ENCODE data around the gene CD7. TPM values are rescaled to one million over a fixed set of nuclear protein-coding genes. Genes with fewer than 3 reads are reported as not detected.

Gene CD7
- total and polyA plus RNA-seq, 2 donors (not counting 1 experiment from before 2014, with no cell fraction given), result 0.67 to 1.3 TPM

- Histone ChIP-seq H3K9ac (ENCODE audit: low read length) (no peak overlapping the region), H3K27me3 (replicated peaks in 1 of 4; ENCODE audit: control extremely low read depth in 1 of 4, control insufficient read depth in 3 of 4, insufficient read depth in 4 of 4, low read length in 3 of 4) (peaks cover 0 to 5% (median 0%) of the 10 kb centered on the region in 4 experiments), H3K4me2 (replicated peaks; ENCODE audit: low read depth, low read length, poor library complexity, severe bottlenecking) (no peak overlapping the region), H2AFZ (ENCODE audit: insufficient read depth, low read depth, low read length, poor library complexity, severe bottlenecking) (no peak overlapping the region), H3K4me3 (ENCODE audit: control extremely low read depth in 1 of 5, extremely low read depth in 1 of 5, insufficient read depth in 1 of 5, low read depth in 2 of 5, low read length in 4 of 5) (no peak overlapping the region), H3K36me3 (replicated peaks in 1 of 2; ENCODE audit: control extremely low read depth in 1 of 2, control insufficient read depth in 1 of 2, extremely low read depth in 1 of 2, insufficient read depth in 2 of 2, low read length in 1 of 2) (no peaks in the 10 kb centered on the region), H3K4me1 (ENCODE audit: control insufficient read depth in 2 of 2, insufficient read depth in 2 of 2, low read length in 2 of 2) (peaks cover 13 to 15% of the 10 kb centered on the region in 2 donors), H3K79me2 (ENCODE audit: control insufficient read depth, insufficient read depth, low read length) (no peaks in the 10 kb centered on the region), H3K9me3 (ENCODE audit: control extremely low read depth in 1 of 3, control insufficient read depth in 2 of 3, insufficient read depth in 1 of 3, low read length in 2 of 3) (peaks cover 0 to 9% (median 0%) of the 10 kb centered on the region in 3 donors), H3K27ac (ENCODE audit: low read length in 2 of 2) (no peak overlapping the region), H4K20me1 (ENCODE audit: control insufficient read depth, insufficient read depth, low read length, poor library complexity, severe bottlenecking) (no peaks in the 10 kb centered on the region)
- no peak for DNase-seq
- Mint-ChIP-seq H3K4me1 (peaks cover 14% of the 10 kb centered on the region), H3K27me3 (peaks cover 5% of the 10 kb centered on the region), H3K4me3 (no peak overlapping the region), H3K9me3 (ENCODE audit: insufficient read depth) (no peaks in the 10 kb centered on the region), H3K27ac (no peak overlapping the region)
- intact Hi-C loops (cut with micrococcal nuclease), result no loop called here
- TF ChIP-seq CTCF (IDR thresholded peaks at IDR 0.05) (no peak), EZH2 (IDR thresholded peaks at IDR 0.05; ENCODE audit: borderline replicate concordance, insufficient read depth, low read depth, low read length, poor library complexity, severe bottlenecking) (no peak)
- ChIA-PET POLR2A (no interaction called here), CTCF (no interaction called here)
- 85% methylated on average over 28 of the region's 29 CpGs for WGBS (ENCODE audit: insufficient coverage)
- no peak for ATAC-seq (ENCODE audit: low read depth)
These were observed 21.6 kb upstream of the CD7 start for GRCh38 chr17:82338858-82339633.
